SK-N-SH treated with all-trans-retinoic acid at 6 μM for 48 hours (cell line): ENCODE data around the gene HK3.

Experiments used
- ATAC-seq: fragments of 200-7000 bp; cut with Tn5 transposase; 3 replicates; pipeline ENCODE4 v1.9.1; 2020; ENCODE audit warnings: mild to moderate bottlenecking, moderate library complexity
- ARNTL ChIP-seq: fragments of 450-650 bp; formaldehyde crosslinking; IDR thresholded peaks from 2 replicates; pipeline ENCODE4 v1.5.0; 2020; ENCODE audit warnings: low read depth, mild to moderate bottlenecking, moderate library complexity, borderline replicate concordance
- BACH2 ChIP-seq: fragments of 250-450 bp; sonication (Bioruptor Pico); IDR thresholded peaks from 2 replicates; pipeline ENCODE4 v1.9.0; 2021; ENCODE audit warnings: mild to moderate bottlenecking, borderline replicate concordance
- CSRNP3 ChIP-seq: fragments of 250-450 bp; sonication (Bioruptor Pico); IDR thresholded peaks from 2 replicates; pipeline ENCODE4 v1.5.1; 2021; ENCODE audit warnings: mild to moderate bottlenecking, moderate library complexity
- ESRRG ChIP-seq: fragments of 250-450 bp; sonication (Bioruptor Pico); IDR thresholded peaks from 2 replicates; pipeline ENCODE4 v1.6.1; 2021; ENCODE audit warnings: mild to moderate bottlenecking
- GLIS3 ChIP-seq: fragments of 250-450 bp; sonication (Bioruptor Pico); IDR thresholded peaks from 2 replicates; pipeline ENCODE4 v1.5.0; 2020; ENCODE audit warnings: mild to moderate bottlenecking, moderate library complexity
- ISL1 ChIP-seq: fragments of 250-450 bp; sonication (Bioruptor Pico); IDR thresholded peaks from 2 replicates; pipeline ENCODE4 v2.1.2; 2022; ENCODE audit warnings: mild to moderate bottlenecking, moderate library complexity
- OSR1 ChIP-seq: fragments of 250-450 bp; sonication (Bioruptor Pico); IDR thresholded peaks from 2 replicates; pipeline ENCODE4 v1.8.0; 2022; ENCODE audit warnings: moderate library complexity, mild to moderate bottlenecking, inconsistent platforms
- PATZ1 ChIP-seq: fragments of 250-450 bp; sonication (Bioruptor Pico); IDR thresholded peaks from 2 replicates; pipeline ENCODE4 v1.8.0; 2020; ENCODE audit warnings: mild to moderate bottlenecking, moderate library complexity, borderline replicate concordance
- POU6F1 ChIP-seq: fragments of 250-450 bp; sonication (Bioruptor Pico); IDR thresholded peaks from 2 replicates; pipeline ENCODE4 v1.8.0; 2021; ENCODE audit warnings: low read depth, mild to moderate bottlenecking, moderate library complexity, borderline replicate concordance
- SNAI2 ChIP-seq: fragments of 250-450 bp; sonication (Bioruptor Pico); IDR thresholded peaks from 2 replicates; pipeline ENCODE4 v1.5.0; 2020; ENCODE audit warnings: mild to moderate bottlenecking, moderate library complexity
- TCF4 ChIP-seq: fragments of 250-450 bp; sonication (Bioruptor Pico); IDR thresholded peaks from 2 replicates; pipeline ENCODE4 v1.8.0; 2021; ENCODE audit warnings: mild to moderate bottlenecking, moderate library complexity, borderline replicate concordance
- TOX ChIP-seq: fragments of 250-450 bp; sonication (Bioruptor Pico); IDR thresholded peaks from 2 replicates; pipeline ENCODE4 v1.8.0; 2021; ENCODE audit warnings: mild to moderate bottlenecking, moderate library complexity, borderline replicate concordance
- TSHZ2 ChIP-seq: fragments of 250-450 bp; sonication (Bioruptor Pico); IDR thresholded peaks from 2 replicates; pipeline ENCODE4 v1.5.0; 2020; ENCODE audit warnings: mild to moderate bottlenecking, moderate library complexity
- ZFP30 ChIP-seq: fragments of 450-650 bp; formaldehyde crosslinking; IDR thresholded peaks from 2 replicates; pipeline ENCODE4 v1.5.0; 2022; ENCODE audit warnings: mild to moderate bottlenecking, moderate library complexity
- ZNF70 ChIP-seq: fragments of 450-650 bp; formaldehyde crosslinking; IDR thresholded peaks from 2 replicates; pipeline ENCODE4 v1.5.0; 2020; ENCODE audit warnings: mild to moderate bottlenecking, moderate library complexity
- ZNF8 ChIP-seq: fragments of 450-650 bp; formaldehyde crosslinking; IDR thresholded peaks from 2 replicates; pipeline ENCODE4 v1.5.0; 2020; ENCODE audit warnings: mild to moderate bottlenecking, moderate library complexity

The HK3 gene

GRCh38 chr5:176857216-176857893 is 41.8 kb downstream of the HK3 start:
- no peak for ATAC-seq
- TF ChIP-seq POU6F1 (CRISPR knock-in tag) (no peak), GLIS3 (no peak), TCF4 (CRISPR knock-in tag) (no peak), CSRNP3 (CRISPR knock-in tag) (no peak), BACH2 (CRISPR knock-in tag) (no peak), ZFP30 (no peak), OSR1 (no peak), TSHZ2 (CRISPR knock-in tag) (no peak), ESRRG (CRISPR knock-in tag) (no peak)

GRCh38 chr5:176856746-176857145 is 42.4 kb downstream of the HK3 start:
- no peak for ATAC-seq
- TF ChIP-seq ARNTL (CRISPR knock-in tag), result no peak
- no peak for TF ChIP-seq SNAI2 (CRISPR knock-in tag)

- TF ChIP-seq ARNTL (CRISPR knock-in tag) (no peak), ISL1 (CRISPR knock-in tag) (no peak), POU6F1 (CRISPR knock-in tag) (no peak), TOX (CRISPR knock-in tag) (no peak), ZNF70 (CRISPR knock-in tag) (no peak), CSRNP3 (CRISPR knock-in tag) (no peak), GLIS3 (no peak), PATZ1 (no peak), ZFP30 (no peak), TCF4 (CRISPR knock-in tag) (no peak), SNAI2 (CRISPR knock-in tag) (no peak), TSHZ2 (CRISPR knock-in tag) (no peak), ZNF8 (CRISPR knock-in tag) (no peak)
- ATAC-seq, result no peak
These were observed 43.5 kb downstream of the HK3 start for GRCh38 chr5:176855598-176855997.
